GM06990 (cell line): Measurements from ENCODE around the gene PRTG.
"Not testable (repeated sequence)": the region's sequence is repeated elsewhere in the genome, so short reads cannot be mapped to it uniquely, and the experiment has no call there.

Experiments used
- DNase-seq: peaks from one replicate; pipeline ENCODE4 v3.0.0-alpha.2; 2011; ENCODE audit not compliant: insufficient read length; ENCODE audit errors: extremely low read depth
- H3K27me3 ChIP-seq: replicated peaks from 2 replicates; pipeline ENCODE4 v1.6.0; 2011; ENCODE audit warnings: low read length; ENCODE audit not compliant: control insufficient read depth, insufficient read depth
- H3K36me3 ChIP-seq: 2 replicates; pipeline ENCODE4 v1.5.1; 2011; ENCODE audit warnings: low read length; ENCODE audit not compliant: control insufficient read depth, insufficient read depth
- H3K4me3 ChIP-seq: replicated peaks from 2 replicates; pipeline ENCODE4 v1.5.1; 2011; ENCODE audit warnings: low read depth, mild to moderate bottlenecking, control low read depth, low read length
- CTCF ChIP-seq: IDR thresholded peaks from 2 replicates; pipeline ENCODE4 v1.5.1; 2011; ENCODE audit warnings: low read length, control low read depth, mild to moderate bottlenecking, inconsistent platforms; ENCODE audit not compliant: insufficient read depth, poor library complexity, severe bottlenecking

PRTG gene

GRCh38 chr15:55698653-55699052 is 44.3 kb downstream of the PRTG start:
- TF ChIP-seq CTCF: no peak
- Histone ChIP-seq H3K4me3 (no peak overlapping the region), H3K27me3 (no peaks in the 10 kb centered on the region), H3K36me3 (no peaks in the 10 kb centered on the region)
- DNase-seq: no peak

- no peak for DNase-seq
- TF ChIP-seq CTCF: no peak
- H3K36me3 ChIP-seq: no peaks in the 10 kb centered on the region
- no peak overlapping the region for H3K4me3 ChIP-seq
- no peaks in the 10 kb centered on the region for H3K27me3 ChIP-seq
Measured at GRCh38 chr15:55696221-55696620, 46.7 kb downstream of the PRTG start.

- Histone ChIP-seq H3K4me3 (no peak overlapping the region), H3K36me3 (no peaks in the 10 kb centered on the region), H3K27me3 (no peaks in the 10 kb centered on the region)
- no peak for DNase-seq
- TF ChIP-seq CTCF: no peak
Measured at GRCh38 chr15:55695432-55695831, 47.5 kb downstream of the PRTG start.

- Histone ChIP-seq H3K4me3 (no peak overlapping the region), H3K27me3 (no peaks in the 10 kb centered on the region), H3K36me3 (no peaks in the 10 kb centered on the region)
- TF ChIP-seq CTCF: no peak
- DNase-seq: peak; percentile 61
Measured at GRCh38 chr15:55694652-55695150, 48.3 kb downstream of the PRTG start.

- not testable (repeated sequence) for DNase-seq, H3K36me3 ChIP-seq, H3K4me3 ChIP-seq, H3K27me3 ChIP-seq
Measured at GRCh38 chr15:55693116-55693515, 49.8 kb downstream of the PRTG start.

GRCh38 chr15:55687792-55688191 is 55.2 kb downstream of the PRTG start:
- no peaks in the 10 kb centered on the region for H3K36me3 ChIP-seq
- no peak overlapping the region for H3K4me3 ChIP-seq
- H3K27me3 ChIP-seq: no peaks in the 10 kb centered on the region
- no peak for TF ChIP-seq CTCF
- no peak for DNase-seq
